NOMO-1 treated with DMSO at 0.1 percent for 48 hours (cell line): ENCODE results near the gene KCNQ2.

Experiments used
- DNase-seq: peaks from one replicate; lab custom pipeline; 2025; ENCODE audit not compliant: unreplicated experiment; lab: John Stamatoyannopoulos, UW

The KCNQ2 gene

DNA sequence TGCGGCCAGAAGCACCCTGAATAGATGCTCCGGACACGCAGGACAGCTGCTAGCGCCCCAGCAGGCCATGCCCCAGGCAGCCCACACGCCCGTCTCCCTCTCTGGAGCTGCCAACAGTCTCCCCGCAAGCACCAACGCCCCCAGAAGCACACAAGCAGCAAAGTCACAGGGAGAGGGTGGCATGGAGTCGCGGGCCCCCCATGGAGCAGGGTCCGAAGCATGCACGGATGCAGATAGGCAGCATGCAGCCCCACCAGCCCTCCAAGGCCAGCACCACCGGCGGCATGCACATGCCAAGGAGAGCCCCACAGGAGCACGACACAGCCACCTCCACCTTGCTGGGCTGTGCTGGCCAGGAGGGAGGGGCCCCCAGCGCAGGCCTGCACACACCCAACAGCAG is 53.8 kb downstream of the KCNQ2 start:
- no peak for DNase-seq

DNA sequence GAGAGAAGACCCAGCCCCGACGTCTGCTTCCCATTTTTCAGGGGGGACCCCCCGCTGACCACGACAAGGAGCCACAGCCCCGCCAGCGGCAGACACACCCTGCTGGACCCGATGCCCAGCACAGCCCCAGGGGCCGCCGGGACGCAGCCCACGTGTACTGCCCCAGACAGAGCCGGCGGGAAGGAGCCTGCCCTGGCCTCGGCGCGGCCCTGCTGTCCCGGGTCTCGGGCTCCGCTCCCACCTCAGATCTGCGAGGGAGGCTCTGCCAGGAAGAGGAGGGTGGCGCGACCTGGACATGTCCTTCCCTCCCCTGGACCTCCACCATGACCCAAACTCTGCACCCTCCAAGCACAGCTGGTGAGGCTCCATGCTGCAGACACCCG is 54.7 kb downstream of the KCNQ2 start:
- no peak for DNase-seq

DNA sequence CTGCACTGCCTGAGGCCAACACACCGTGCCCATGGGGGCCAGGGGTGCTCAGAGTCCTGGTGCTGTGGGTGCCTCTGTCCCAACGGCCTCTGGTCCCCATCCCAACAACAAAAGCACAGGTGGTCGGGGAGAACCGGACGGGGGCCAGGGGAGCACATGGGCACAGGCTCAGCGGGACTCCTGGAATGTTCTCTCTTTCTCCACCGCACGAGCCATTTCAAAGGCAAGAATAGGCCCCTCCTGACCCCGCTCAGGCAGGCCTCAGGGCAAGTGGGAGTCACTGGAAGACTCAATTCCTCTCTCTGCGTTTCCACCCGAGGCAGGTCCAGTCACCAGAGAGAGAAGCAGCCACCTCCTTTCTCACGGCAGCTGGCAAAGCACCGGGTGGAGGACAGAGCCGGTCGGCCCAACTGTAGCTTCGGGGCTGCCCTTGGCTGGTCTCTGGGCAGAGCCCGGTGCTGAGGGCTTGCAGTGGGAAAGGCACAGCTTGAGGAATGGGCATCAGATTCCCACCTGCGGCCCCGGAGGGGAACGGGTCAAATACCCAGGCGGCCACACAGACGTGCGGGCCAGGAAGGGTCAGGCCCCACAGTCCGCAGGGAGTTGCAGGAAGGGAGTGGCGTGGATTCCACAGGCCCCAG is 55.2 kb downstream of the KCNQ2 start:
- DNase-seq: no peak

DNA sequence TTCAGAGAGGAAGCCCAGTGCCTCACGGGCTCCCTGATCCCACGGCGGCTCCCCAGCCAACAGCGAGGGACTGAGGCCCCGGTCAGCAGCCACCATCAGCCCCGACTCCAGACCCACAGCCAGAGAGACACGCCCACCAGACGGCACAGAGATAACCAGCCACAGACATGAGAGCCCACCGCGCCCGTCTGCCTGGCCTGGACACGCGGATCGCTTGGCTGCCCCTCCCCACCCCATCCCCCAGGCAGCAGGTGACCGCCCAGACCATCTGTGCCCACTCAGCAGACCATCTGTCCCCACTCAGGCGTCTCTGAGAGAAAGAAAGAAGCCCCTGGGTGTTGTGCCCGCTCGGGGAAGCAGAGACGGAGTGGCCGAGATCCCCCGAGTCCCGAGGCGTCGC is 55.8 kb downstream of the KCNQ2 start:
- no peak for DNase-seq

- DNase-seq: no peak
These were observed 56.6 kb downstream of the KCNQ2 start for GRCh38 chr20:63415647-63416391.

DNA sequence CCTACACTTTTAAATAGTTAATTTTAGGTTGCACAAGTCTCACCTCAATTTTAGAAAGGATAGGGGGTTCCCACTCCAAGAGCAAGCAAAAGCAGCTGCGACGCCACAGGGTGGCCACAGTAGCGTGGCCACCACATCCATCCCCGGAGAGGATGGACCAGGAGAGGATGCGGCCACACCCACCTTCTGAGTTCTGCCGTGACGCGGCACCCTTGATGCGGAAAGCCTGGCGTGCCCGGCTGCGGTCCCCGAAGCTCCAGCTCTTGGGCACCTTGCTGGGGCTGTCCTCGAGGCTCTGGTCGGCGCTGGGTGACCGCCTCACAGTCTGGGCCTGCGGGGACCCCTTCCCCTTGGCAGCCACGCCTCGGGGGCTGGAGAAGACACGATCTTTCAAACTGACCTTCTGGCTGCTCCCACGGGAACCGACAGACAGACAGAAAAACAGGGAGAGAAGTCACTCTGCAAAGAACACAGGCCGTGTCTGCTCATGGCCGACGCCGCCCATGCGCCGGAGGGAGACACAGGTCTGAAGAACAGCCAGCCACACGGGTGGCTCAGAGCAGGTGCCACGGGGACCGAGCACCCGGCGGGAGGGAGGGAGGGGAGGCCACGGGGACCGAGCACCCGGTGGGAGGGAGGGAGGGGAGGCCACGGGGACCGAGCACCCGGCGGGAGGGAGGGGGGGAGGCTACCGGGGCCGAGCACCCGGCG is 57.6 kb downstream of the KCNQ2 start:
- no peak for DNase-seq

- no peak for DNase-seq
These were observed 58.3 kb downstream of the KCNQ2 start for GRCh38 chr20:63413963-63414684.

- no peak for DNase-seq
These were observed 59.1 kb downstream of the KCNQ2 start for GRCh38 chr20:63413323-63413722.

- no peak for DNase-seq
These were observed 59.6 kb downstream of the KCNQ2 start for GRCh38 chr20:63412889-63413288.

DNA sequence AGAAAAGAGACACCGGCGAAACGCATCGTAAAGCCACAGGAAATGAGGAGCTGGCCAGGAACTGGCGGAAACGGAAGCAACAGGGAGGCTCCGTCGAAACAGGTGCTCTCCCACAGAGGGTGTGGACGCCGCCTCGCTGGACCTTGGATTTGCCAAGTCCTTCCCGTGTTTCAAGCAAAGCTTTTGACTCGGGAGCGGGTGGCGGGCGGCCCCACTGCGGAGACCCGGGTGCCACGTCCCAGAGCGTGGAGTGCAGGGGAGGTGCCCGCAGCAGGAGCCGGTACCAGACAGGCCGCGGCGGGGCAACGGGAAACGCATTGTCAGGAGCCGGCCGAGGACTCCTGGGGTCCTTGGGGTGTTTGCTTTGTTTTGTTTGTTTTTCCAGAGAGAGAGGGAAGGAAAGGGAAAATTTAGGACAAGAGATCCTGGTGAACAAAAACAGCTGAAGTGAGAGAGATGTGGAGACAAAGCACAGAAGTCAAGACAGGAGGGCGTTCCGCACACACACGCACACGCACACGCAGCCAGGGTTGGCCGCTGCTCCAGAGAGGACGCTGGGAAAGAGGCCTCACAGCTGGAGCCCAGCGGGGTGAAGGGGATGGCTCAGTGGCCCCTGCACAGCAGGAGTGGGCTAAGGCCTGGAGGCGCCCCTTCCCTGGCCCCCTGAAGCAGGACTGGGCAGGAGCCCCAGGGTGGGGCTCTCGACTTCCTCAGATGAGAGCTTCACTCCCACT is 60.4 kb downstream of the KCNQ2 start:
- DNase-seq: no peak

DNA sequence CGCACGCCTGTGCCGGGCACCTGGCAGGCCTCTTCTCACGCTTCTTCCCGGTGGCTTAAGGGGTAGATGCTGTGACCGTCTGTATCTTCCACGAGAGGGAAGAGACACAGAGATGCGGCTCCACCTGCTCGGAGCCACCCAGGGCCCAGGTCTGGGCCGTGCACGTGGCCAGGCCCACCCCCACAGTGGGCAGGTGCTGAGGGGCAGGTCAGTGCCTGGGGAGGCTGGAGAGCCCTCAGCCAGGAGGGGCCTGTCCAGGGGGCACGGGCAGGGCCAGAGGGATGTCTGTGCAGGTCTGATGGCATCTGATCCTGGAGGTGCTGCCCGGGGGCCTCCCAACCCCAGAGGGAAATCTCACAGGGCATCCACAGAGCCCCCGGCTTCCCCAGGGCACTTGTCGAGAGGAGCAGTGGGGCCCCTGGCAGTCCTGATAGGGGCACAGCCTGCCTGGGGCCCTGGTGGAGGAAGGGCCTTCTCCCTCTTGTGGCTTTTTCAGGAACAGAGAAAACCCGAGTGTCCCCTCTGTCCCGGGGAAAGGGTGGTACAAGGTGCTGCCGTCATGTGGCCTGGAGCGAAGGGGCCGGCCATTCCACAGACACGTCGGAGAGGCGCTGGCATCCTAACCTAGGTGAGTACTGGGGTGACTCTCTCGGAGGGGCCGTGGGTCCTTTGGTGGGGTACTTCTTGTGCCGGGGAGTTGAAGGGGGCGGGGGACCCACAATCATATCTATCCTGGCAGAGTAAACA is 61.1 kb downstream of the KCNQ2 start:
- no peak for DNase-seq

DNA sequence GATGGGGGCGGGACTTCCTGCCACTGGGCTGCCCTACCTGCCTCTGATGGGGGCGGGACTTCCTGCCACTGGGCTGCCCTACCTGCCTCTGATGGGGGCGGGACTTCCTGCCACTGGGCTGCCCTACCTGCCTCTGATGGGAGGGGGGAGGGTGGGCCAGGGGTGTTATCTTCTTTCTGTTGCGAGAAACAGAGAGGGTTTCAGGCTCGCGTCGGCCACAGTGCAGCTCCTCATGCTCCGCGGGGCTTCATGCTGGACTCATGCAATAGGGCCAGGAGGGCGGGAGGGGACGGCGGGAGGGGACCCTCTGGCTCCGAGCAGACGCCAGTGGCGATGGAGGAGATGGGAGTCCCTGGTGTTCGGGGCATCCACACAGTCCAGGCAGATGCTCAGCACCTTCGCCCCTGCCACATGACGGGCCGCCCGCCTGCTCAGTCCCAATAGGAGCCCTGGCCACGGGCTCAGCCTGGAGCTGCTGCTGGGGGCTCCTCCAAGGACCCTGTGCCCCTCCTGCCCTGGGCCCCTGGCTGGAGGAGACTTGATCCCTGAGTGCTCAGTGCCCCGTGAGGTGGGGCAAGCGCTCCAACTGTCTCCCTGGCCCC is 62.5 kb downstream of the KCNQ2 start:
- DNase-seq: no peak

DNA sequence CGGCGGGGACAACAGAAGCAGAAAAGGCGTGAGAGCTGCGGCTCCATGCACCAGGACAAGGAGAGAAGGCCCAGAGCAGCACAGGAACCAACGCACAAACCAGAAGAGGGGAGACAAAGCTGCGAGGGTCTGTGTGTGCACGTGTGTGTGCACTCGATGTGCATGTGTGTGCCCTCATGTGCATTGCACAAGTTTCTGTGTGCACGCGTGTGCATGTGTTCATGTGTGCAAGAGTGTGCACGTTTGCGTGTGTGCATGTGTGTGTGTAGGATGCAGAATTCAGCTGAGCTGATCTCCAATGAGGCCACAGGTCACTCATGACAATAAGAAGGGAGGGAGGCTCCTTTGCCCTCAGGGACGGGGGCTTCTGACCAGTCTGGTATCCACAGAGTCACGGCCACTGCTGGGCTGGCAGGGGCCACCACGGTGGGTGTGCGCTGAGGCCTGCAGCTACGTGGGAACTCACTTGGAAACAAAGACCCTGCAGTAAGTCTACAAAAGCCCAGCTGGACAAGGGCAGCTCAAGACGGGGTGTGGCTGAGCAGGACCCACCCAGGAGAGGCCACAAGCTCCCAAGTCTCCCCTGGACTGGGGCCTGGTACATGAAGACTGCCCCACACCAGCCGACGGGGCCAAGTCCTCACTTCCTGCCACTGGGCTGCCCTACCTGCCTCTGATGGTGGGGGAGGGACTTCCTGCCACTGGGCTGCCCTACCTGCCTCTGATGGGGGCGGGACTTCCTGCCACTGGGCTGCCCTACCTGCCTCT is 63.2 kb downstream of the KCNQ2 start:
- DNase-seq: no peak

DNA sequence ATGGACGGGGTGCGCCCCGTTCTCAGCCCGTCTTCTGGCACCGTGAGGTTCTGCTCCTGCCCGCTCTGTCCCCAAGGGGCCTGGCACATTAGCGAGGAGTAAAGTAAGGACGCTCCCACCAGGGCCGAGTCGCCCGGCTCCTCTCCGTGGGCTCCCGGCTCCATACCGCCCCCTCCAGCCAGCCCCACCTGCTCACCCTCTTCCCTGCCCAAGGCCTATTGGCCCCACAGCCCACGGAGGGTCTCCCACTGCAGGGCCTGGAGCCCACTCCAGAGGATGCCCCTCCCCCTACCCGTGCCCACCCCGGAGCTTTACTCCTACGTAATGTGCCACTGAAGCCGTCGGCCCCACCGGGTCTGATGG is 63.8 kb downstream of the KCNQ2 start:
- DNase-seq: no peak

DNA sequence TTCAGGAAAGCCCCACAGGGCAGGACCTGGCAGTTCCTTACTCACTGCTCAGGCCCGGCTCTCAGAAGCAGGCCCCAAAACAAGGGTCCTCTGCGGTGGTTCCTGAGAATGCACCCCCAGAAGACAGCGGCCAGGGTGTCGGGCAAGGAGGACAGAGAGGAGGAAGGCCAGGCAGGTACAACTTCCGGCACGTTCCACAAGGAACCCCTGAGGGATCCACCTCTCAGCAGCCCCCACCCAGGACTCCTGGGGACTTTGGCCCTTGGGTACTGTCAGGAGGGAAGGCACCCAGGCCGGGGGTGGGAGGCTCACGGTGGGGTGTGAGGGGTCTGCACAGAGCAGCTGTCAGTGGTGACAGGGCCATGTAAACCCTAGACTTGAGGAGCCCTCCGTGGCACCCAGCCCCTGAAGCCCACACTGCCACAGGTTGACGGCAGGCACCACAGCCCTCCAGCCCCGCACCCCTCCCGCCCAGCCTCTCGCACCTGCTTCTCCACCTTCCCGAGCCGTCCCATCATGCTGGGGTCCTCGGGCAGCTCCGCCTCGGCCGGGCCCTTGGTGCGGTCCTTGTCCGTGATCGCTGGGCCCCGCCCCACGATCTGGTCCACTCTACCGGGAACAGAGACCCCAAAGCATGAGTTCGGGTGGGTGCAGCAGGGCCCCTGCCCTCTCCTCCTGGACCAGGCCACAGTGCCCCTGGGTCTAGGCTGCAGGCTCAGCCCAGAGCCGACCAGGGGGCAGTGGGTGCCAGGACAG is 64.3 kb downstream of the KCNQ2 start:
- DNase-seq: no peak

DNA sequence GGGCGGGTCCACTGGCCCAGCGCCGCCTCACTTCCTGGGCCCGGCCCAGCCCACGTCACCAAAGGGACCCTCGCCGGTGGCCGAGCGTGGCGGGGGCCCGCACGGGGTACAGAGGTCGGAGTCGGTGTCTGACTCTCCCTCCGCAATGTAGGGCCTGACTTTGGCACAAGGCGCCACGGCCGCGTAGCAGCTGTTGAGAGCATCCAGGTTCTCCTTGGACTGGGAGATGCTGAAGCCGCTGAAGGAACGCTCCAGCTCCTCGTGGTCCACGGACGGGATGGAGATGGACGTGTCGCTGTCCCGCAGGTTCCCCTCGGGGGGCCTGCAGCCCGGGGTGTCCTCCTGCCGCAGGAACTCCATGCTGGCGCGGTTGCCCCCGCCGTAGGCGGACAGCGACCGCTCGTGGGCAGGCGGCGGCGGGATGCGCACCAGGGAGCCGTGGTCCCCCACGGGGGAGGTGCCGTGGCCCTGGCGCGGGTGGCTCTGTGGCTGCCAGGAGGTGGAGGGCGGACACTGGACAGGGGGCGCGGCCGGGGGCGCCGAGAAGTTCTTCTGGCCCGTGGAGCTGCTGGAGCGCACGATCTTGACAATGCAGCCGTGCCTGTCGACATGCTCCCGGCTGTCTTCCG is 65.7 kb downstream of the KCNQ2 start:
- no peak for DNase-seq

DNA sequence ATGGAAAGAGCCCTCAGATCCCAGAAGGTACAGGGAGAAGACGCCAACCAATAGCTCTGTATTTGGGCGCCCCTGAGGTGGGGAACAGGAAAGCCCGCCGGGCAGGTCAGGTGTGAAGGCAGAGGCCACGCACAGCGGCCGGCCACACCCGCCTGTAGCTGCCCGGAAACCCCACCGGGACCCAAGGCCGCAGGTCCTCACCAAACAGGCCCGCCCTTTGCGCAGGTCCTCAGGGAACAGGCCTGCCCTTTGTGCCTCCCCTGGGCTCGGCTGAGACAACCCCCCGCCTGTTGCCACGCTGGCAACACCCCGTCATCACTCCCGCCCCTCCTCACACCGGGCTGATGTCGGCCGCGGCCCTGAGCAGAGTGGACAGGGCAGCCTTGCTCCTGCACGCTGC is 66.4 kb downstream of the KCNQ2 start:
- no peak for DNase-seq

- DNase-seq: no peak
These were observed 67.2 kb downstream of the KCNQ2 start for GRCh38 chr20:63405102-63405730.
